Motor neuron (in vitro differentiated cells): ENCODE results near the gene TBXA2R. TPM values are rescaled to one million over a fixed set of nuclear protein-coding genes. Genes with fewer than 3 reads are reported as not detected.

Experiments used
- ATAC-seq, 8 experiments: fragments of 200-7000 bp; cut with Tn5 transposase; replicated peaks in 6 of 8; 2 replicates each; pipeline ENCODE4 v1.8.0; 2021; ENCODE audit warnings: mild to moderate bottlenecking in 8 of 8, moderate library complexity in 8 of 8
- H3K27ac ChIP-seq, 2 donors: fragments of 250-450 bp; sonication (Bioruptor Pico); 2 replicates each; pipeline ENCODE4 v1.9.0; 2021; ENCODE audit warnings: antibody characterized with exemption in 2 of 2, mild to moderate bottlenecking in 2 of 2, moderate library complexity in 1 of 2
- H3K4me1 ChIP-seq, 2 donors: fragments of 250-450 bp; sonication (Bioruptor Pico); replicated peaks in 1 of 2; 2 replicates each; pipeline ENCODE4 v1.6.1; 2021; ENCODE audit warnings: antibody characterized with exemption in 2 of 2, mild to moderate bottlenecking in 2 of 2, moderate library complexity in 1 of 2
- H3K4me3 ChIP-seq, 5 donors: fragments of 250-450 bp; sonication (Bioruptor Pico); 2 replicates each; pipeline ENCODE4 v1.9.0; 2021; ENCODE audit warnings: antibody characterized with exemption in 5 of 5, mild to moderate bottlenecking in 5 of 5, moderate library complexity in 4 of 5
- WGBS, 10 experiments: fragments of 450-650 bp; shearing (Covaris generic); methylation state at CpG; one replicate each; pipeline ENCODE4 v1.0.0; 2022; 5-methylcytosine and 5-hydroxymethylcytosine counted together
- in situ Hi-C, 9 experiments: fragments of 400-800 bp; cut with MboI; loops; one replicate each; pipeline ENCODE4 v1.15.0; 2021; ENCODE audit warnings: low sequenced_read_pairs in 9 of 9, low pct_unique_long_range_greater_than_20kb in 2 of 9; ENCODE audit not compliant: unreplicated experiment in 9 of 9
- total RNA-seq, 8 experiments: library from RNA; unstranded; fragments of 300-600 nt; gene quantifications; 2 replicates each; pipeline versions ENCODE4 v1.2.3 to v1.2.4, GENCODE V29; 2022

The TBXA2R gene
- total RNA-seq, 8 experiments from 2014 or later: 0.07 to 0.62 (median 0.36) TPM; not detected in 1

DNA sequence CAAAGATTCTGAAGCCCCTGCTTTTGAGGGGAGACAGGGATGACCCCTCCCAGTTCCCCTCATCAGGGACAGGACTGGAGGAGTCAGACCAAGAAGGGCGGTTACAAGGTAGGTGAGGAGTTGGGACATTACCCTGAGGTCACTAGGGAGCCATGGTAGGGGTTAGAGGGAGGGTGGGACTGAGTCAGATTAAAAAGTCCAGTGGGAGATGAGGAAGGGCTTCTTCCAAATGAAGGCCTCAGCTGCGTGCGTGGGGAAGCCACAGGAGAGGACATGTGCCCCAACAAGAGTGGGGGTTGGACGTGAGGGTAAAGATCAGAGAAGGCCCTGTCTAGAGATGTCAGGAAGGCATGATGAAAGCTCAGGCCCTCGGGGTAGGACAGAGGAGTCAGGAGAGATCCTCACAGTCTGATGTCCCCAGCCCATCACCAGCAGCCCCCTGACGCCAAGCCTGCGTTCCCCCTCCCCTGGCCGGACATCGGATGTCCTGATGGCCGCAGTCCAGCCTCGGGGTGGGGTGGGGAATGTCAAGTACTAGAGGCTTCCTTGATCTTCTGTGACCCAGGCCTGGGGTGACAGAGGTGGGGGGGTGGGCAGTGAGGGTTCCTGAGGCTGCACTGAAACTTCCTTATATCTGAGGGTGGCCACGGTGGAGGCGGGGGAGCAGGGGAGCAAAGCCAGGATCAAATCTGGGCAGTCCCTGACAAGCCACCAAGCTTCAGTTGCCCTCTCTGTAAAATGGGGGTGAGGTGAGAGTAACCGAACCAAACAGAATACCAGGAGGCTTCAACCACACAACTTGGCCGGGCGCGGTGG lies 42.8 kb downstream of the TBXA2R start:
- Histone ChIP-seq H3K4me3 (no peak overlapping the region), H3K4me1 (no peaks in the 10 kb centered on the region), H3K27ac (no peak overlapping the region)
- in situ Hi-C loops: loop anchor here in 1 of 9 experiments (25.0 kb wide), 1 partner anchor 148 kb away; the partner anchor contains the start of genes PIP5K1C and TJP3
- ATAC-seq: no peak
- WGBS, 10 experiments: 79 to 100% (median 80%) methylated on average over 1 to 5 of the region's 17 CpGs; no CpG with 5 or more reads in 4 of the 10 experiments

DNA sequence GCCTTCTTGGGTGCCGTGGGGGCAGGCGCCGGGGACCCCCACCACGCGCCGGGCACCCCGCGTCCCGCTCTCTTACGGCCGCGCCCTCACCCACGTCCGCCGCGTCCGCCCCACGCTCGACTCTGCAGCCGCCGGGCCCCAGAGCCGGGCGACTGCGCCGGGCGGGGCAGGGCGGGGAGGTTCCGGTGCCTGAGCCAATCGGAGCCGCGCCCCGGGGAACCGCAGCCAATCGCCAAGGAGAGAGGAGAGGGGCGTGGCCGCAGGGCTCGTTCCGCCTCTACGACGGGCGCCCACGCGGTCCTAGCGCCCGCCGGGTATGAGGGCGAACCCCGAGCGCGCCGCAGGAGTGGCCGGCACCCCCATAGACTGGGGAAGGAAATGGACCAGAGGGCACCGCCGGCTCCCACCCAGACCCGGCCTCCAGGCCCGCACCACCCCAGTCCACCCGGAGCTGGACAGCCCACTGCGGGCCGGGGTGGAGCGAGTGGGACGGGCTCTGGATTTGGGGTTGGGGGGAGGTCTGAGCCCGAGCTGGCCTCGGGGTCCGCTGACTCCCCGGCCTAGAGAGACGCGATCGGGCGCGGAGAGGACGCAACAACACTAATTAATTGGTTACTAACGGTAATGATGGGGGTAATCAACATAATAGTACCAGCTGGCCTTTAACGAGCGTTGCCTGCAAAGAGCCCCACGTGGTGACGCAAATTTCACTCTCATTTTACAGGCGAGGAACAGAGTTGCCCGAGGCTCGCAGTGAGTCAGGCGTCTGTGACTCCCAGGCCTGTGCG lies 49.0 kb downstream of the TBXA2R start, which contains the start of gene MFSD12:
TSS of gene MFSD12 (minus strand) at position 126 of the 788 bp plus-strand sequence. CDS start 183 bp downstream, outside the sequence.
- Histone ChIP-seq H3K4me3 (peak within 1 kb of the TSS; percentile 74 to 97 (median 81)), H3K27ac (no peak within 1 kb of the TSS), H3K4me1 (peaks cover 5 to 9% of the 10 kb centered on the region in 2 donors)
- WGBS, 10 experiments: 0 to 4% (median 1%) methylated on average over 4 to 10 of the region's 81 CpGs; no CpG with 5 or more reads in 6 of the 10 experiments
- in situ Hi-C loops: loop anchor here in 1 of 9 experiments (25.0 kb wide), 1 partner anchor 155 kb away; the partner anchor contains the start of genes PIP5K1C and TJP3
- ATAC-seq: peak; percentile 87 to 96 (median 94)

DNA sequence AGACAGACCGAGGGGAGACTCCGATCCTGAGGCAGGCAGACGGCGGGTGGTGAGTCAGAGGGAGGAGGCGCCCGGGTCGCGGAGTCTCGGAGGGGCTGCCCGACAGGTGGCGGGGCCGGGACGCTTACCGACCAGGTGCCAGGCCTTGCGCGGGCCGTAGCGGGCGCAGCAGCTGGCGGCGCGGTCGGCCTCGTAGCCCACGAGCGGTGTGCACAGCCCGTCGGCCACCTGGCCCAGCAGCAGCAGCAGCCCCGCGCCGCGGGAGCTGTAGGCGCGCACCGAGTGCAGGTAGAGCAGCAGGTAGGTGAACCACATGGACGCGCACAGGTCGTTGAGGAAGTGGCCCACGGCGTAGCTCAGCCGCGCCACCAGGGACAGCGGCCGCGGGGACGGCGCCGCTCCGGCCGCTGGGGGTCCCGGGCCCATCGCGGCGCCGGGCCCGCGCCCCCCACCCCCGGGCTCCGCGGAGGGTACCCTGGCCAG lies 49.7 kb downstream of the TBXA2R start:
- in situ Hi-C loops: loop anchor here in 1 of 9 experiments (25.0 kb wide), 1 partner anchor 155 kb away; the partner anchor contains the start of genes PIP5K1C and TJP3
- 0% methylated on average over 7 of the region's 60 CpGs; no CpG with 5 or more reads in 9 of the 10 experiments for WGBS, 10 experiments
- Histone ChIP-seq H3K4me3 (peak overlapping the region; percentile 74 to 97 (median 81)), H3K27ac (no peak overlapping the region), H3K4me1 (peaks cover 5 to 9% of the 10 kb centered on the region in 2 donors)
- ATAC-seq: peak; percentile 8 to 53 (median 37)

DNA sequence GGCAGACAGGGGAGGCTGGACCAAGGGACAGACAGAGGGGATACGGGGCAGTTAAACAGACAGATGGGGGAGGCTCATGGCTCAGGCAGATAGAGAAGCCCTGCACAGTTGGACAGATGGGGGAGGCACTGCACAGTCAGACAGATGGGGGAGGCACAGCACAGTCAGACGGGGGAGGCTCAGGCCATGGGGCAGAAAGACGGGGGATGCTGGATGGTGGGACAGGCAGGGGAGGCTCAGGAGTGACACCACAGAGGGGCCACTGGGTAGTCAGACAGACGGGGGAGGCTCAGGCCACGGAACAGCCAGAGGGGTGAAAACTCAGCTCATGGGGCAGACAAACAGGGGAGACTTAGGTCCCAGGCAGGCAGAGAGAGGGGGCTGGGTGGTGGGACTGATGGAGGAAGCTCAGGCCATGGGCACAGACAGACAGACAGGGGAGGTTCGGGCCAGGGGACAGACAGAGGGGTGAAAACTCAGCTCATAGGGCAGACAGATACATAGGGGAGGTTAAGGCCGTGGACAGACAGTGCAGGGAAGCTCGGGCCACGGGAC lies 50.2 kb downstream of the TBXA2R start:
- H3K4me3 ChIP-seq: peak overlapping the region; percentile 74 to 97 (median 81)
- ATAC-seq: no peak
- peaks cover 5 to 9% of the 10 kb centered on the region in 2 donors for H3K4me1 ChIP-seq
- no peak overlapping the region for H3K27ac ChIP-seq
- 0 to 33% (median 0%) methylated on average over 1 to 2 of the region's 9 CpGs; no CpG with 5 or more reads in 6 of the 10 experiments for WGBS, 10 experiments
- in situ Hi-C loops: loop anchor here in 1 of 9 experiments (25.0 kb wide), 1 partner anchor 156 kb away; the partner anchor contains the start of genes PIP5K1C and TJP3

DNA sequence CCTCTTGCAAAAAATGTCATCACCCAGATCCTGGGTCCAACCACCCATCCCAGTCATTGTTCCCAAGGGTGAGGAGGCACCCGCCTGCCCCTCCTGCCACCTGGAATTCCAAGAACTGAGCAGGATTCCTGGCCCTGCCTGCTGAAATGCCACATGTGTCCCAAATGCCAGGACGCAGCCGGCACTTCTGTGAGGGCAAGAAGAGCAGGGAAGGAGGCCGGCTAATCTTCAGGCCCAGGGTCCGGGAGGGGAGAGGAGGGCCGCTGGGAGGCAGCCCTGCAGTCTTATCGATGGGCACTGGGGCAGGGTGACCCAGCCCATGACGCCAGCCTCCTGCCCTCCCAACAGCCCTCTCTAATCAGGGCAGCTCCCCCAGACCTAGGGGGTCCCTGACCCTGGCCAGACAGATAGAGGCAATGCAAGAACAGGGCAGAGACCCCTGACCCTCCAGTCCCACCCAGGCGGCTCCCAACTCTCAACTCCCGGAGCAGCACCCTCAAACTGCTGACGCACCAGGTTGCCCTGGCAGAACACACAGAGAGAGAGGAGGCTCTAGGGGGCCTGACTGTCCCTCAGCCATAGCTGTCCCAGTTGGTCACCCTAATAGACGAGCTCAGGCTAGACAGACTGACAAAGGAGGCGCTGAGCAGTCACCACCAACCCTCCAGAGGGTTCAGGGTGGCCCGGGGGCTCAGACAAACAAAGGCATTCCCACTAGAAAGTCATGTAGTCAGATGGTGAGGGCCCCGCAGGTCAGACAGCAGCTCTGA lies 50.8 kb downstream of the TBXA2R start:
- peak overlapping the region in 3 of 5 donors; percentile 81 to 97 (median 83) for H3K4me3 ChIP-seq
- no peak overlapping the region for H3K27ac ChIP-seq
- 68 to 100% (median 90%) methylated on average over 2 to 6 of the region's 15 CpGs; no CpG with 5 or more reads in 2 of the 10 experiments for WGBS, 10 experiments
- H3K4me1 ChIP-seq: peaks cover 5 to 9% of the 10 kb centered on the region in 2 donors
- in situ Hi-C loops: loop anchor here in 1 of 9 experiments (25.0 kb wide), 1 partner anchor 156 kb away; the partner anchor contains the start of genes PIP5K1C and TJP3
- no peak for ATAC-seq

DNA sequence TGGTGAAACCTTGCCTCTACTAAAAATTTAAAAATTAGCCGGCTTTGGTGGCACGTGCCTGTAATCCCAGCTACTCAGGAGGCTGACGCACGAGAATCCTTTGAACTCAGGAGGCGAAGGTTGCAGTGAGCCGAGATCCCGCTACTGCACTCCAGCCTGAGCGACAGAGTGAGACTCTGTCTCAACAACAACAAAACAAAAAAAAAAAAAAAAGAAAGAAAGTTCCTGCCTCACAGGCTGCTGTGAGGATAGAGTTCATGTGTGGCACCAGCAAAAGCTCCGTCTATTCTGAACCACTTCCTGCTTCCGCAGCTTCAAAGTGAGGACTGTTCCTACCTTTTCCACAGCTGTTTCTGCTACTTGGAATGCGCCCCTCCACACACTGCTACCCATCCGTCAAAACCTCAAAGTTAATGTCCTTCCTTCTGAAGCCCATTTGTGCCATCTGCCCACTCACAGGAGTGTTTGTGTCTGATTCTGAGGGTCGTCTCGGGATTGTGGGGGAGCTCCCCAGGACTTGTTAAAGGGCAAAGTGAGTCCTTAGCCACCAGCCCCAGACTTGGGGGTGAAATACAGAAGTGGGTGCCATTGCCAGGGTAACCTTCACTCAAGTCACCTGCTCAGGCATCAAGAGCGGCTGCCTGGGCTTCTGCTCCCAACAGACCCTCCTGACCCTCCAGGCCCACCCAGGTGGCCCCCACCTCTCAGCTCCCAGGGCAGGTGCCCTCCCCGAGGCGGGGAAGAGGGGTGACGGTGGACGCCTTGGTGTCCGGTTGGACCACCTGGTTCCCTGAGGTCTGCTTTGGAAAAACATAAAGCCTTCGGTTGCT lies 52.2 kb downstream of the TBXA2R start:
- peaks cover 5 to 9% of the 10 kb centered on the region in 2 donors for H3K4me1 ChIP-seq
- in situ Hi-C loops: loop anchor here in 1 of 9 experiments (25.0 kb wide), 1 partner anchor 158 kb away; the partner anchor contains the start of genes PIP5K1C and TJP3
- no peak for ATAC-seq
- WGBS, 10 experiments: 83 to 93% (median 88%) methylated on average over 5 to 14 of the region's 21 CpGs; no CpG with 5 or more reads in 1 of the 10 experiments
- H3K27ac ChIP-seq: no peak overlapping the region
- no peak overlapping the region for H3K4me3 ChIP-seq

- ATAC-seq: no peak
- in situ Hi-C loops: loop anchor here in 1 of 9 experiments (25.0 kb wide), 1 partner anchor 161 kb away; the partner anchor contains the start of genes PIP5K1C and TJP3
- H3K27ac ChIP-seq: no peak overlapping the region
- WGBS, 10 experiments: 33 to 100% (median 80%) methylated on average over 1 to 4 of the region's 9 CpGs; no CpG with 5 or more reads in 1 of the 10 experiments
- H3K4me1 ChIP-seq: peaks cover 5 to 6% of the 10 kb centered on the region in 2 donors
- H3K4me3 ChIP-seq: no peak overlapping the region
Measured at GRCh38 chr19:3551792-3552095, 54.9 kb downstream of the TBXA2R start.

DNA sequence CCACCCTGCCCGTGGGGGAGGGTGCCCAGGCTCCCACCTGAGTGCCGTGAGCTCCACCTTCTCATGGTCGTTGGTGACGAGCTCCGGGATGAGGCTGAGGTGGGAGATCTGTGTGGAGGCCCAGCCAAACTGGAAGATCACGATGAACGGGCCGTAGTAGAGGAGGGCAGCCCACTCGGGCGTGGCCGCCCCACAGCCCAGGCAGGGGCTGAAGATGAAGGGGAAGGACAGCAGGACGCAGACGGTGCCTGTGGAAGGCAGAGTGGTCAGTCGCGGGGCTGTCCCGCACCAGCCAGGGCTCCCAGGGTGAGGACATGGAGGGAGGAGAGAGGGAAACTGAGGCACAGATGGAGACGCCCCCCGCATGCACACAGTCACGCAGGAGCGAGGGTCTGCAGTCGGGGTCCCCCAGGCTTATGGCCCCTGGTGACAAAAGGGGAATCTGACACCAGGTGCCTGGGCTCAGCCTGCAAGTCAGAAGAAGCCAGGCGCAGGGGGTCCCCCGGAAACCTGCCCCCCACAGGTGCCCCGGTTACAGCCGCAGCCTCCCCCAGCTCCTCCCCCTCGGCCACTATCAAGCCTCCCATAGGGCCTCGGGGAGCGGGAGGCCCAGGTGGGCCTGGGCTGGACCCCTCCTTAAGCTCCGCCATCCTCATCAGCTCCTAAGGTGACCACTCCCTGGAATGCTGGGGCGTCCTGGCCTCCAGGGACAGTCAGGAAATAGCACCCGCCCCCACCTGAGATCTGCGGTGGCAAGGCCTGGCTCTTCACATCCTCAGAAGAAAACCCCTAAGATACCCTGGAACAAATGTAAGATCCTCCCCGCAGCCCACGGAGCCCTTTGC lies 55.5 kb downstream of the TBXA2R start:
- ATAC-seq: peak in 2 of 8 experiments; percentile 8 to 18
- H3K4me3 ChIP-seq: no peak overlapping the region
- in situ Hi-C loops: loop anchor here in 1 of 9 experiments (25.0 kb wide), 1 partner anchor 161 kb away; the partner anchor contains the start of genes PIP5K1C and TJP3
- H3K4me1 ChIP-seq: peaks cover 3% of the 10 kb centered on the region in 2 donors
- 76 to 100% (median 94%) methylated on average over 1 to 3 of the region's 34 CpGs; no CpG with 5 or more reads in 7 of the 10 experiments for WGBS, 10 experiments
- H3K27ac ChIP-seq: no peak overlapping the region

- 63 to 100% (median 78%) methylated on average over 1 to 5 of the region's 10 CpGs; no CpG with 5 or more reads in 4 of the 10 experiments for whole genome bisulfite sequencing, 10 experiments
- Histone ChIP-seq H3K4me3 (no peak overlapping the region), H3K27ac (no peak overlapping the region), H3K4me1 (no peaks in the 10 kb centered on the region)
- no peak for ATAC-seq
- in situ Hi-C loops: loop anchor here in 1 of 9 experiments (25.0 kb wide), 1 partner anchor 162 kb away; the partner anchor contains the start of genes PIP5K1C and TJP3
Measured at GRCh38 chr19:3549816-3550215, 56.9 kb downstream of the TBXA2R start.

DNA sequence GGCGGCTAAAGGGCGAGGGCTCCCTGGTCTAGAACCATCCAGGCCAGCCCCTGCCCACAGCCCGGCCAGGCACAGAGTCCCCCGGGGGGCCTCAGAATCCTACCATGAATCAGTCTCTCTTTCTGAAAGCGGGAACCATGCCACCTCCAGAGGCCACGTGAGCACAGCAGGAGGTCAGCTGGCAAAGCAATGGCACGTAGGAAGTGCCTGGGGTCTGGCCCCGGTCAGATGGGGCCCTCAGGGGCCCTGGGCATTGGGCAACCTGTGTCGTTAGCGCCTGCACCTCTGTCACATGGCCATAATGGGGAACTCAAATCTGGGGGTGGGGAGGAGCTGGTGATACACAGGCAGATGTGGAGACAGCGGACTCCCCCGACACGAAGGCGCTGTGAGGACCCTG lies 58.1 kb downstream of the TBXA2R start:
- H3K4me1 ChIP-seq: no peaks in the 10 kb centered on the region
- H3K4me3 ChIP-seq: no peak overlapping the region
- 40 to 90% (median 79%) methylated on average over 1 to 6 of the region's 14 CpGs; no CpG with 5 or more reads in 6 of the 10 experiments for WGBS, 10 experiments
- H3K27ac ChIP-seq: no peak overlapping the region
- in situ Hi-C loops: no loop called here
- ATAC-seq: no peak
